Measurements from ENCODE around the gene FBXW12.

FBXW12 gene

DNA sequence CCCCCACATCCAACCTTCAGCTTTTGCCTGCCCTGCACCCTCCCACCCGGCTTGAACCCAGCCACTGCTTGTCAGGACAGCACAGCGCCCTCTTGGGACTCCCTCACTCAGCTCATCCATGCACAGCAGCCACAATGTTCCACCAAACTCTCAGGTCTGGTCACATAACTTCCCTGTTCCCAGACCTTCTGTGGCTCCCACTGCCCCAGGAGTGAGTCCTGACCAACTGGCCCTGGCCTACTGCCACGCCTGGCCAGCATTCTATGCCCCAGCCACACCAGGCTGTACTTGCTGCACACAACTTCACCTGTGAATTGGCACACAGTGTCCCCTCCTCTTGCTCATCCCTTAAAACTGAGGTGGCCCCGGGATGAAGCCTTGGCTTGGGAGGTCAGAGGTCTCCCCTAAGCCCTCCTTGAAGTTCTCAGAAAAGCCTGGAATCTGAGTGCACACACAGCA is 36.8 kb downstream of the FBXW12 start:
- no peak for DNase-seq

- no peak for DNase-seq
These were observed 37.5 kb downstream of the FBXW12 start for GRCh38 chr3:48409291-48410201.

GRCh38 chr3:48410205-48411040 is 38.4 kb downstream of the FBXW12 start:
- no peak for DNase-seq

- DNase-seq, result no peak
These were observed 39.1 kb downstream of the FBXW12 start for GRCh38 chr3:48411041-48411588.

- no peak for DNase-seq
These were observed 39.8 kb downstream of the FBXW12 start for GRCh38 chr3:48411606-48412374.

GRCh38 chr3:48412375-48413001 is 40.5 kb downstream of the FBXW12 start:
- no peak for DNase-seq

DNA sequence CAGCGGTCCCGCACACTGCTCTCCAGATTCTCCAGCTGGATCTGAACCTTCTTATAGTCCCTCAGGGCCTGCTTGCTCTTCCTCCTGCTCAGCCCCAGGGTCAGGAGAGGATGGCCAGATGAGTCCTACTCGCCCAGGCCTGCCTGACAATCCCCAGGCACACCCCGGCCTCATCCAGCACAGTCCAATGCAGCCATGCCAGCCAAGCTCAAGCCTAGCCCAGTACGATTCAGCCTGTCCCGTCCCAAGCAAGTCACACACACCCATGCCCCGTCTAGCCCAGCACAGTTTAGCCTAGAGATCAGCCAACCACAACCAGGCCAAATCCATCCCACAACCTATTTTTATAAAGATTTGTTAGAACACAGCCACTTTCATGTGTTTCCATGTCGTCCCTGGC is 41.1 kb downstream of the FBXW12 start:
- DNase-seq, result no peak

- DNase-seq, result no peak
These were observed 41.6 kb downstream of the FBXW12 start for GRCh38 chr3:48413611-48414010.

DNA sequence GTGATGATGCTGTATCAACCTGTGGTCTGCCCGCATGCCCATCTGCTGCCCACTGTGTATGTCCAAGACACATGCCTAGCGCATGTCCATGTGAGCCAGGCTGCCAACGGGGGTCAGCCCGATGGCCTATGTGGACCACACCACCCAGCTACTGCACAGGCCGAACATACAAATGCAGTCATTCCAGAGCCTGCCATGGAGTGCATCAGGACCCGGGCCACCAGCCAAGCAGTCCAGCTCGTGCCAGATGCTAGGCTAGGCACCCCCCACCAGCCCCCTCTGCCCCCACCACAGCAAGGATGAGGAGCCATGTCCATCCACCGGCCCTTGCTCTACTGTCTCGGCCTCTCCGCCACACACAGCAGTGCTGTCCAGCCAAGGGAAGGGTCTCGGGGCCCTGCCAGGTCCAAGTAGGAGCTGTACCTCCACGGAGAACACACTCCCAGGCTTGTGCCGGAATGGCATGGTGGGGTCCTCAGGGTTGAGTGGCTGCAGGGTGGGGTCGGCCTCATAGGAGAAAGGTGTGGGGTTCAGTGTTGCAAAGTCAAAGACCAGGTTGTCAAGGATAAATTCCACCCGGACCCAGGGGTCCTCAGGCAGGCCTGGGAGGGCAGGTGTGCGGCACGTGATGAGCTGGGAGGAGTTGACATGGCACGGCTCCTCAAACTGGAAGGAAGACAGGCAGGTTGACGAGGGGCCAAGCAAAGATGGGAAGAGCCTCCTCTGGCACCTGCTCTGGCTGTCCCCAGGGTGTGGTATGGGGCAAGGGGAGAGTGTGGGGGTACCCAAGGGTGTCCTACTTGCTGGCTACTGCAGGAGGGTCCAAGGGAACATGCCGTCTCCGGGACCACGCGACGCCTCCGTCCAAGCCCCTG is 42.6 kb downstream of the FBXW12 start:
- DNase-seq, result no peak

GRCh38 chr3:48415251-48415953 is 43.4 kb downstream of the FBXW12 start:
- peak in 1 of 2 experiments; percentile 1 for DNase-seq

GRCh38 chr3:48416091-48416505 is 44.1 kb downstream of the FBXW12 start:
- DNase-seq, result no peak

GRCh38 chr3:48416546-48416945 is 44.5 kb downstream of the FBXW12 start:
- no peak for DNase-seq

DNA sequence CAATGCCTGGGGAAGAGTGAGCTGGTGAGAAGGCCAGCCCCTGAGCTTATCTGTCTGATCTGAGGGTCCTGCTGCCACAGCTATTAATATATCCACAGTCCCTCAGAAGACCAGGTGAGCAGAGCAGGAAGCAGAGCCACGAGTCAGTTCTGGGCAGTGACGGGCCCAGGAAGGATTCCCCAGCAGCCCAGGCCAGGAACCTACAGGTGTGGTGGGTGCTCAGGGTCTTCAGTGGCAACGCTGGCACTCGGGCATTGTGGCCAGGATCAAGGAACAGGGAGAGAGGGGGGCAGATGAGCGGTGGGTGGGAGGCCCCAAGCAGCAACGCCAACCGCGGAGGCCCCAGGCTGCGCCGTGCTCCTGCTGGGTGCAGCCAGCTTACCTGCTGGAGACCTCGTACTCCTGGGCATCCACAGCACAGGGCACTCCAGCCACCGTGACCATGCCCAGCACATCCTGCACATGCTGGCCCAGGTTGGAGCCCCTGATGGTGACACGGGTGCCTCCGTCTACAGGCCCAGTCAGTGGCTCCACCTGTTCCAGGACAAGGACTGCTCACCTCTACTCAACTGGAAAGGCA is 45.6 kb downstream of the FBXW12 start:
- DNase-seq, result no peak

GRCh38 chr3:48418140-48418539 is 46.1 kb downstream of the FBXW12 start:
- DNase-seq, result no peak

DNA sequence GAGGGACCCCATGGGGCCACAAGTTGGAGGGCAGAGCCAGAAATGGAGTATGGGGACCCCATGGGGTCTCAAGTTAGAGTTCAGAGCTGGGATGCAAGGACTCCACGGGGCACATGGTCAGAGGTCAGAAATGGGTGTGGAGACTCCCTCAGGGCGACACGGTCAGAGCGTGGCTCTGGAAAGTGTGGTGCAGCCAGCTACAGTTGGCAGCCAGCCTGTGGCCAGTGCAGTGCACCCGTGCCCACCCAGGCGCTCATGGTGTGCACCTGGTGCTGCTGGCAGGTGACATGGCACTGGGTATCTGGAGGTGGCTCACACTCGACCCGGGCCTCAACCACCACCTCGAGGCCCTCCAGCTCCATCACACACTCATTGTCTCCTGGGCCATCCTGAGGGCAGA is 46.6 kb downstream of the FBXW12 start:
- no peak for DNase-seq

- DNase-seq, result no peak
These were observed 47.1 kb downstream of the FBXW12 start for GRCh38 chr3:48419149-48419548.

DNA sequence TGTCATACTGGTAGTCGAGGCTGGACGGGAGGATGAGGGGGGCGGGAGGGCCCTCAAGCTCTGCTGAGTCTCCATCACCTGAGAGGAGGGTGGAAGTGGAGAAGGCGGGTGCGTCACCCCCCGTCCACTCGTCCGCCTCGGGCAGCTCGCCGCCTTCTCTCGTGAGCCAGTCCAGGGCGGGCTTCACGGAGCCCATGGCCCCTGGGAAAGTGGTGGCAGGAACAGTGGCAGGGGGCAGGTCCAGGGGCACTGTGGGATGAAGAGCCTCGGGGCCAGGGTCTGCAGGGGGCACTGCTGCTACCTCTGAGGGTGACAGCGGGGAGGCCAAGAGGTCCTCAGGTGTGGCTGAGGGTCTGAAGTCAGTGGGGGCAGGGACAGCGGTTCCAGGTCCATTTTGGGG is 47.6 kb downstream of the FBXW12 start:
- DNase-seq, result no peak

DNA sequence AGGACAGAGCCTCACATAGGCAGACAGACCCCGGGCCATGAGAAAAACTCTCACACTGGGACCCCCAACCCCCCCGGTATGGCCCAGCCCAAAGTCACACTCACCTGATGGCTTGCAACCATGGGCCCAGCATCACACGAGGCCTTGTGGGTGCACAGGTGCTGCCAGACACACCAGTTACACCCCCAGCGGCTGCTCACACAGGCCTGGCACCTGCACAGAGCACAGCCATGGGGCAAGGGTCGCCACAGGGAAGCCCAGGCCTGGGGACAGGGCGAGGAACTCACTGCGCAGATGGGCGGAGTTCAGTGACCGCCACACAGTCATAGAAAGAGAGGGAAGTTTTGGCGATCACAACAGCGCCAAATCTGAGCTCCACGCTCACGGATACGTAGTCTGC is 48.5 kb downstream of the FBXW12 start:
- DNase-seq, result no peak

GRCh38 chr3:48422272-48422671 is 50.3 kb downstream of the FBXW12 start:
- no peak for DNase-seq

GRCh38 chr3:48422681-48423080 is 50.7 kb downstream of the FBXW12 start:
- DNase-seq, result no peak

All from NCI-H526 (cell line).